ENCODE measurements around the gene RUNX3. TPM values are rescaled to one million over a fixed set of nuclear protein-coding genes. Genes with fewer than 3 reads are reported as not detected.
A peak's percentile ranks its signal among the peaks of the same experiment; 100 is the strongest.

Gene RUNX3
- total RNA-seq, 1 experiment from 2014 or later: 22.6 TPM

- ATAC-seq (peak; percentile 92), DNase-seq (ENCODE audit: low read depth, low spot score) (peak; percentile 10)
- ChIA-PET POLR2A (no interaction called here), RAD21 (ENCODE audit: low non-redundant PET in 1 of 2, low total read pairs in 2 of 2, uncharacterized antibody in 2 of 2, unreplicated experiment in 2 of 2) (interaction anchor here (0.6 to 1.4 kb wide), 3 partner anchors 49 to 118 kb away, joined by 3 to 5 read pairs (median 4); no protein-coding TSS in a partner anchor), CTCF (interaction anchor here (0.7 to 1.4 kb wide), 7 partner anchors 11 to 224 kb away, joined by 3 to 12 read pairs (median 3); no protein-coding TSS in a partner anchor)
- TF ChIP-seq ZBTB33 (IDR thresholded peaks at IDR 0.05; ENCODE audit: extremely low read depth, insufficient replicate concordance, low read length) (no peak), CTCF (IDR thresholded peaks at IDR 0.05 in 2 of 3, conservative IDR thresholded peaks at IDR 0.05 in 1 of 3; ENCODE audit: borderline replicate concordance in 1 of 3, insufficient read depth in 1 of 3, low read depth in 2 of 3, low read length in 2 of 3) (peak; percentile 65 to 96 (median 84)), TCF7L2 (IDR thresholded peaks at IDR 0.05; ENCODE audit: borderline replicate concordance, extremely low read depth, insufficient read depth, insufficient read length) (no peak), RAD21 (IDR thresholded peaks at IDR 0.05; ENCODE audit: low read depth) (peak; percentile 73), POLR2AphosphoS5 (IDR thresholded peaks at IDR 0.05; ENCODE audit: low read depth, low read length) (no peak)
- intact Hi-C loops (cut with micrococcal nuclease): loop anchor here (1.0 kb wide), 1 partner anchor 50 kb away; no protein-coding TSS in a partner anchor
- Histone ChIP-seq H3K27me3 (ENCODE audit: insufficient read depth, low read length) (no peaks in the 10 kb centered on the region), H3K4me1 (ENCODE audit: control insufficient read depth in 1 of 2, insufficient read depth in 2 of 2, low read length in 2 of 2) (no peaks in the 10 kb centered on the region), H3K27ac (ENCODE audit: low read depth, low read length) (no peak overlapping the region), H3K4me3 (replicated peaks in 1 of 2; ENCODE audit: low read depth in 1 of 2, low read length in 2 of 2) (no peak overlapping the region), H3K79me2 (ENCODE audit: insufficient read depth, low read length) (no peaks in the 10 kb centered on the region), H3K9ac (ENCODE audit: low read length) (no peak overlapping the region), H4K20me1 (ENCODE audit: insufficient read depth) (no peaks in the 10 kb centered on the region), H3K9me3 (ENCODE audit: control insufficient read depth in 1 of 2, insufficient read depth in 1 of 2, low read depth in 1 of 2, low read length in 2 of 2) (no peaks in the 10 kb centered on the region), H3K9me2 (ENCODE audit: insufficient read depth) (no peaks in the 10 kb centered on the region), H3K4me2 (ENCODE audit: low read length) (no peak overlapping the region), H2AFZ (ENCODE audit: low read depth, low read length, poor library complexity, severe bottlenecking) (no peak overlapping the region), H3K36me3 (ENCODE audit: control insufficient read depth in 1 of 2, insufficient read depth in 2 of 2, low read length in 2 of 2) (no peaks in the 10 kb centered on the region; a peak in 1 of 4 replicates)
- no TSS peak for BruUV-seq (replicated peaks)
Measured at GRCh38 chr1:24898152-24898908, 31.7 kb downstream of the RUNX3 start.
